Endothelial cell of umbilical vein (primary cell): ENCODE results near the gene PRKD1. TPM values are rescaled to one million over a fixed set of nuclear protein-coding genes. Genes with fewer than 3 reads are reported as not detected.

Experiments used
- BruUV-seq: library from RNA; stranded (reverse); fragments of 400-500 nt; replicated peaks from 2 replicates; lab custom pipeline; 2021; lab: Mats Ljungman, UMichigan
- CTCF ChIA-PET: fragments of 300-600, 350-600 bp; sonication (Branson Sonifier 250); formaldehyde crosslinking; loops from one replicate; lab custom pipeline; 2021; ENCODE audit warnings: antibody characterized with exemption, inconsistent platforms; lab: Charles Lee
- POLR2A ChIA-PET: fragments of 300-600, 350-600 bp; sonication (Branson Sonifier 250); formaldehyde crosslinking; loops from one replicate; lab custom pipeline; 2021; ENCODE audit warnings: antibody characterized with exemption, inconsistent platforms; lab: Charles Lee
- DNase-seq: peaks from one replicate; pipeline ENCODE4 v3.0.0-alpha.2; 2011; ENCODE audit warnings: low read depth, low spot score
- FAIRE-seq: peaks from 2 replicates; lab custom pipeline; 2011; peaks lifted over from hg19 to GRCh38; lab: Jason Lieb, UNC
- H2AFZ ChIP-seq: 2 replicates; pipeline ENCODE4 v1.6.0; 2012; ENCODE audit warnings: low read depth, low read length, control low read depth, inconsistent platforms
- H3K27ac ChIP-seq: 2 replicates; pipeline ENCODE4 v1.5.1; 2011; ENCODE audit warnings: low read depth, mild to moderate bottlenecking, control low read depth, low read length, moderate library complexity; ENCODE audit not compliant: insufficient read depth
- H3K27me3 ChIP-seq, 2 experiments: 2 replicates each; pipeline versions ENCODE4 v1.6.0 to v1.6.1; 2011; ENCODE audit warnings: low read length in 2 of 2, mixed read lengths in 1 of 2; ENCODE audit not compliant: control insufficient read depth in 2 of 2, insufficient read depth in 2 of 2
- H3K36me3 ChIP-seq, 2 experiments: 2 replicates in 1 of 2; 3 replicates in 1 of 2; pipeline ENCODE4 v1.5.1; 2011; ENCODE audit warnings: low read length in 2 of 2, mild to moderate bottlenecking in 1 of 2, moderate library complexity in 1 of 2; ENCODE audit not compliant: control insufficient read depth in 2 of 2, insufficient read depth in 2 of 2; ENCODE audit errors: extremely low read depth in 1 of 2
- H3K4me1 ChIP-seq: 3 replicates; pipeline ENCODE4 v1.5.1; 2011; ENCODE audit warnings: mild to moderate bottlenecking, low read length; ENCODE audit not compliant: control insufficient read depth, insufficient read depth; ENCODE audit errors: extremely low read depth
- H3K4me2 ChIP-seq: 2 replicates; pipeline ENCODE4 v1.6.1; 2011; ENCODE audit warnings: low read length, control low read depth, mixed read lengths; ENCODE audit not compliant: insufficient read depth
- H3K4me3 ChIP-seq, 3 experiments: fragments of 200-600 bp in 1 of 3; sonication (generic), shearing (Covaris generic) in 1 of 3; replicated peaks in 1 of 3; 2 replicates each; pipeline ENCODE4 v1.5.1; 2011 to 2016; ENCODE audit warnings: control low read depth in 3 of 3, low read length in 3 of 3, mild to moderate bottlenecking in 2 of 3, inconsistent platforms in 1 of 3, low read depth in 1 of 3, moderate library complexity in 1 of 3; ENCODE audit not compliant: insufficient read depth in 1 of 3
- H3K79me2 ChIP-seq: 2 replicates; pipeline ENCODE4 v1.6.0; 2012; ENCODE audit warnings: low read length, inconsistent platforms; ENCODE audit not compliant: control insufficient read depth, insufficient read depth
- H3K9ac ChIP-seq: replicated peaks from 2 replicates; pipeline ENCODE3; 2011; ENCODE audit warnings: low read length, control low read depth; ENCODE audit not compliant: insufficient read depth; ENCODE audit errors: extremely low read depth
- H3K9me1 ChIP-seq: replicated peaks from 3 replicates; pipeline ENCODE4 v1.6.0; 2011; ENCODE audit warnings: mild to moderate bottlenecking, low read length; ENCODE audit not compliant: control insufficient read depth, insufficient read depth; ENCODE audit errors: extremely low read depth
- H3K9me3 ChIP-seq: replicated peaks from 2 replicates; pipeline ENCODE4 v1.5.1; 2012; ENCODE audit warnings: low read length, inconsistent platforms; ENCODE audit not compliant: control insufficient read depth, insufficient read depth
- H4K20me1 ChIP-seq: replicated peaks from 2 replicates; pipeline ENCODE3; 2011; ENCODE audit warnings: mild to moderate bottlenecking, low read length; ENCODE audit not compliant: control insufficient read depth, insufficient read depth; ENCODE audit errors: extremely low read depth
- CTCF ChIP-seq, 2 donors: IDR thresholded peaks; 1 replicate in 1 of 2; 2 replicates in 1 of 2; pipeline ENCODE4 v1.5.1; 2011; ENCODE audit warnings: low read length in 2 of 2, mild to moderate bottlenecking in 2 of 2, moderate library complexity in 2 of 2, control low read depth in 1 of 2, inconsistent platforms in 1 of 2, low read depth in 1 of 2; ENCODE audit not compliant: insufficient read depth in 1 of 2; ENCODE audit errors: extremely low read depth in 1 of 2
- EZH2 ChIP-seq: IDR thresholded peaks from 2 replicates; pipeline ENCODE4 v1.6.1; 2012; ENCODE audit warnings: borderline replicate concordance, low read depth, mild to moderate bottlenecking, moderate library complexity, low read length, inconsistent platforms; ENCODE audit not compliant: severe bottlenecking
- FOS ChIP-seq: IDR thresholded peaks from 2 replicates; pipeline ENCODE4 v1.6.1; 2011; ENCODE audit warnings: mild to moderate bottlenecking, low read length, moderate library complexity, borderline replicate concordance; ENCODE audit not compliant: insufficient read depth
- GATA2 ChIP-seq: IDR thresholded peaks from 2 replicates; pipeline ENCODE4 v1.7.0; 2011; ENCODE audit warnings: low read depth, mild to moderate bottlenecking, moderate library complexity, mixed read lengths, low read length; ENCODE audit not compliant: insufficient read length, insufficient read depth
- JUN ChIP-seq: IDR thresholded peaks from 2 replicates; pipeline ENCODE4 v1.6.1; 2011; ENCODE audit warnings: borderline replicate concordance, low read depth; ENCODE audit not compliant: insufficient read length, insufficient read depth
- MAX ChIP-seq: IDR thresholded peaks from 2 replicates; pipeline ENCODE4 v1.6.1; 2011; ENCODE audit not compliant: insufficient read depth, insufficient read length
- MYC ChIP-seq: IDR thresholded peaks from one replicate; pipeline ENCODE4 v1.6.1; 2011; ENCODE audit warnings: mild to moderate bottlenecking, low read depth, low read length
- POLR2A ChIP-seq: IDR thresholded peaks from 2 replicates; pipeline ENCODE4 v1.6.1; 2012; ENCODE audit warnings: low read depth, mild to moderate bottlenecking, control low read depth, low read length
- POLR2AphosphoS5 ChIP-seq: IDR thresholded peaks from 2 replicates; pipeline ENCODE4 v1.6.1; 2012; ENCODE audit warnings: low read depth, mild to moderate bottlenecking, control low read depth, low read length, moderate library complexity; ENCODE audit not compliant: insufficient read depth
- dilution Hi-C: fragments of 300-500 bp; cut with MboI; formaldehyde crosslinking; loops from one replicate; pipeline ENCODE4 v1.15.0; 2019; ENCODE audit warnings: low sequenced_read_pairs; ENCODE audit not compliant: extremely low pct_ligation_motif_present
- intact Hi-C: fragments of 100-400 bp; cut with micrococcal nuclease; formaldehyde crosslinking; loops from one replicate; pipeline ENCODE4 v1.10.0; 2022
- polyA plus RNA-seq, 4 experiments: library from polyadenylated mRNA; depleted of rRNA in 3 of 4; stranded (reverse) in 3 of 4; unstranded in 1 of 4; fragments of >200 nt; gene quantifications; 2 replicates each; pipeline versions ENCODE4 v1.2.1 to v1.2.3, GENCODE V29; 2011 to 2012; ENCODE audit warnings: missing spikeins in 1 of 4
- total RNA-seq: library from RNA; stranded (reverse); gene quantifications from 2 replicates; pipeline ENCODE4 v1.2.3, GENCODE V29; 2021

PRKD1 gene
- total and polyA plus RNA-seq, 2 donors (not counting 3 experiments of a cell fraction or from before 2014, with no cell fraction given), result 3.9 to 10.9 TPM

- ChIA-PET POLR2A (no interaction called here), CTCF (no interaction called here)
- Histone ChIP-seq H3K4me2 (no peak overlapping the region), H3K4me1 (no peaks in the 10 kb centered on the region), H3K36me3 (no peaks in the 10 kb centered on the region), H3K79me2 (no peaks in the 10 kb centered on the region), H3K9me3 (no peaks in the 10 kb centered on the region), H3K27me3 (no peaks in the 10 kb centered on the region), H3K9ac (no peak overlapping the region), H2AFZ (no peak overlapping the region), H3K27ac (no peak overlapping the region), H4K20me1 (no peaks in the 10 kb centered on the region), H3K9me1 (no peaks in the 10 kb centered on the region), H3K4me3 (no peak overlapping the region)
- dilution Hi-C loops, result no loop called here
- TF ChIP-seq FOS, result no peak
- no peak for TF ChIP-seq JUN
- no peak for TF ChIP-seq EZH2
- TF ChIP-seq CTCF (IDR thresholded peaks at IDR 0.05; ENCODE audit: extremely low read depth in 1 of 2, insufficient read depth in 1 of 2, low read depth in 1 of 2, low read length in 2 of 2), result no peak
- TF ChIP-seq GATA2, result no peak
- TF ChIP-seq MAX, result no peak
- no peak for TF ChIP-seq MYC
- no peak for TF ChIP-seq POLR2A
- TF ChIP-seq POLR2AphosphoS5, result no peak
- BruUV-seq, result no TSS peak
- DNase-seq, result no peak
- no peak for FAIRE-seq
- intact Hi-C loops, result no loop called here
These were observed 220.9 kb downstream of the PRKD1 start for GRCh38 chr14:29706700-29707099.
